Transverse colon (tissue), 3 donors: ENCODE data around the gene RBM39.

Source experiments
- CTCF ChIP-seq, 5 experiments: fragments of 200-600 bp in 3 of 5; fragments of 450-650 bp in 2 of 5; sonication (generic) in 3 of 5; IDR thresholded peaks; 1 replicate in 2 of 5; 2 replicates in 3 of 5; pipeline ENCODE4 v1.5.1; 2016 to 2017; ENCODE audit warnings: antibody characterized with exemption in 5 of 5, inconsistent platforms in 3 of 5, mild to moderate bottlenecking in 2 of 5, moderate library complexity in 1 of 5
- EP300 ChIP-seq: sonication (generic); formaldehyde crosslinking; IDR thresholded peaks from one replicate; pipeline ENCODE4 v1.6.1; 2017; ENCODE audit warnings: antibody characterized with exemption, low read depth
- POLR2A ChIP-seq: fragments of 450-650 bp; IDR thresholded peaks from one replicate; pipeline ENCODE4 v1.6.1; 2016; ENCODE audit warnings: antibody characterized with exemption, mild to moderate bottlenecking, moderate library complexity

- TF ChIP-seq CTCF (IDR thresholded peaks at IDR 0.05) (no peak), EP300 (no peak), POLR2A (no peak)
Measured at GRCh38 chr20:35669221-35669620, 72.8 kb downstream of the RBM39 start.
